Erythroblast (primary cell): ENCODE results near the gene VAV2.
"Not testable (repeated sequence)": the region's sequence is repeated elsewhere in the genome, so short reads cannot be mapped to it uniquely, and the experiment has no call there.

ENCODE experiments used
- DNase-seq, 2 experiments: peaks; one replicate each; lab custom pipeline; 2025; lab: John Stamatoyannopoulos, UW
- GATA1 ChIP-seq: IDR thresholded peaks from 2 replicates; pipeline ENCODE4 v1.6.1; 2011; ENCODE audit warnings: low read depth, mild to moderate bottlenecking, control low read depth, low read length, moderate library complexity
- POLR2A ChIP-seq: IDR thresholded peaks from 2 replicates; pipeline ENCODE4 v1.6.1; 2011; ENCODE audit warnings: mild to moderate bottlenecking, low read length

VAV2 gene

GRCh38 chr9:133996531-133997520 is 4.7 kb upstream of the VAV2 start:
- no peak for DNase-seq
- no peak for TF ChIP-seq GATA1
- no peak for TF ChIP-seq POLR2A

- TF ChIP-seq GATA1 (no peak), POLR2A (no peak)
- no peak for DNase-seq
Measured at GRCh38 chr9:133995012-133995896, 3.1 kb upstream of the VAV2 start.

GRCh38 chr9:133994353-133995011 is 2.4 kb upstream of the VAV2 start:
- TF ChIP-seq POLR2A: no peak
- TF ChIP-seq GATA1: no peak
- DNase-seq: peak; percentile 61 to 78

- no peak for DNase-seq
- TF ChIP-seq GATA1 (no peak), POLR2A (no peak)
Measured at GRCh38 chr9:133993635-133994253, 1.6 kb upstream of the VAV2 start.

- no peak for TF ChIP-seq GATA1
- no peak for TF ChIP-seq POLR2A
- DNase-seq: peak; percentile 49 to 60
Measured at GRCh38 chr9:133992780-133993634, 883 bp upstream of the VAV2 start.

GRCh38 chr9:133991214-133991921 is 756 bp downstream of the VAV2 start:
- no peak for DNase-seq
- no peak for TF ChIP-seq GATA1
- no peak for TF ChIP-seq POLR2A

GRCh38 chr9:133990366-133991213 is 1.5 kb downstream of the VAV2 start:
- no peak for TF ChIP-seq POLR2A
- no peak for TF ChIP-seq GATA1
- no peak for DNase-seq

- TF ChIP-seq POLR2A (no peak), GATA1 (no peak)
- DNase-seq: no peak
Measured at GRCh38 chr9:133989625-133990365, 2.3 kb downstream of the VAV2 start.

- not testable (repeated sequence) for DNase-seq
Measured at GRCh38 chr9:133988771-133989170, 3.4 kb downstream of the VAV2 start.

GRCh38 chr9:133987946-133988665 is 4.0 kb downstream of the VAV2 start:
- TF ChIP-seq GATA1 (no peak), POLR2A (no peak)
- no peak for DNase-seq
